GM12878 (cell line): ENCODE measurements around the gene LRRC14B. TPM values are rescaled to one million over a fixed set of nuclear protein-coding genes. Genes with fewer than 3 reads are reported as not detected.

Experiments
- ATAC-seq: fragments of 200-7000 bp; cut with Tn5 transposase; 3 replicates; pipeline ENCODE4 v1.9.1; 2020; ENCODE audit warnings: mild to moderate bottlenecking, moderate library complexity
- BruUV-seq: library from RNA; stranded (reverse); fragments of 400-500 nt; replicated peaks from 2 replicates; lab custom pipeline; 2021; lab: Mats Ljungman, UMichigan
- CTCF ChIA-PET: fragments of 300-600 bp; sonication (Branson Sonifier 250); formaldehyde crosslinking; extraction: SDS; loops from one replicate; lab custom pipeline; 2021; ENCODE audit warnings: inconsistent platforms; lab: Yijun Ruan, JAX
- POLR2A ChIA-PET: fragments of 350-600 bp; formaldehyde crosslinking; extraction: SDS; loops from one replicate; lab custom pipeline; 2021; ENCODE audit warnings: inconsistent platforms; lab: Charles Lee
- RAD21 ChIA-PET: fragments of 300-600 bp; sonication (Branson Sonifier 250); formaldehyde crosslinking; loops from one replicate; lab custom pipeline; 2023; ENCODE audit warnings: antibody characterized with exemption; ENCODE audit not compliant: unreplicated experiment; lab: Charles Lee
- SMC1A ChIA-PET: fragments of 300-600 bp; sonication (Branson Sonifier 250); formaldehyde crosslinking; loops from one replicate; lab custom pipeline; 2023; ENCODE audit not compliant: unreplicated experiment, uncharacterized antibody; lab: Charles Lee
- DNase-seq: peaks from one replicate; pipeline ENCODE4 v3.0.0-alpha.2; 2011; ENCODE audit warnings: low read depth, low spot score
- FAIRE-seq: peaks from 3 replicates; lab custom pipeline; 2011; peaks lifted over from hg19 to GRCh38; lab: Jason Lieb, UNC
- H2AFZ ChIP-seq: 2 replicates; pipeline ENCODE4 v1.6.0; 2011; ENCODE audit warnings: low read depth, low read length, control low read depth; ENCODE audit not compliant: control insufficient read depth
- H3K27ac ChIP-seq: 2 replicates; pipeline ENCODE4 v1.5.1; 2011; ENCODE audit warnings: control low read depth; ENCODE audit not compliant: control insufficient read depth, insufficient read depth
- H3K27me3 ChIP-seq, 2 experiments: replicated peaks in 1 of 2; 2 replicates each; pipeline versions ENCODE4 v1.6.0 to v1.6.1; 2011; ENCODE audit warnings: low read length in 1 of 2; ENCODE audit not compliant: control insufficient read depth in 2 of 2, insufficient read depth in 2 of 2
- H3K36me3 ChIP-seq, 2 experiments: 2 replicates each; pipeline ENCODE4 v1.5.1; 2011; ENCODE audit warnings: low read length in 1 of 2; ENCODE audit not compliant: control insufficient read depth in 2 of 2, insufficient read depth in 2 of 2
- H3K4me1 ChIP-seq: 2 replicates; pipeline ENCODE4 v1.6.1; 2011; ENCODE audit warnings: mild to moderate bottlenecking, low read length, moderate library complexity, mixed read lengths; ENCODE audit not compliant: control insufficient read depth, insufficient read depth
- H3K4me2 ChIP-seq: 2 replicates; pipeline ENCODE4 v1.6.0; 2011; ENCODE audit warnings: control low read depth; ENCODE audit not compliant: control insufficient read depth, insufficient read depth
- H3K4me3 ChIP-seq: fragments of 200-600 bp; sonication (generic); 2 replicates; pipeline ENCODE4 v1.5.1; 2016
- H3K79me2 ChIP-seq: 2 replicates; pipeline ENCODE4 v1.6.0; 2011; ENCODE audit warnings: low read length; ENCODE audit not compliant: control insufficient read depth, insufficient read depth
- H3K9ac ChIP-seq: 2 replicates; pipeline ENCODE4 v1.8.0; 2011; ENCODE audit warnings: low read length, control low read depth, mixed read lengths; ENCODE audit not compliant: control insufficient read depth, insufficient read depth
- H3K9me3 ChIP-seq: replicated peaks from 3 replicates; pipeline ENCODE4 v1.5.1; 2011; ENCODE audit warnings: mild to moderate bottlenecking, low read length; ENCODE audit not compliant: control insufficient read depth, insufficient read depth
- H4K20me1 ChIP-seq: 2 replicates; pipeline ENCODE4 v1.6.0; 2011; ENCODE audit not compliant: control insufficient read depth, insufficient read depth
- BCL3 ChIP-seq: IDR thresholded peaks from 2 replicates; pipeline ENCODE4 v1.6.1; 2011; ENCODE audit warnings: borderline replicate concordance, low read depth, mild to moderate bottlenecking, moderate library complexity, low read length; ENCODE audit not compliant: insufficient read depth, poor library complexity, severe bottlenecking
- MXI1 ChIP-seq: fragments of 150-350 bp; IDR thresholded peaks from 2 replicates; pipeline ENCODE4 v1.6.1; 2011; ENCODE audit warnings: low read depth, mild to moderate bottlenecking, inconsistent platforms, low read length, improper control_type of control experiment
- POLR2AphosphoS2 ChIP-seq: IDR thresholded peaks from 2 replicates; pipeline ENCODE4 v1.6.1; 2011; ENCODE audit warnings: low read depth, mild to moderate bottlenecking, low read length, improper control_type of control experiment, moderate library complexity
- RAD21 ChIP-seq: IDR thresholded peaks from 2 replicates; pipeline ENCODE4 v1.6.1; 2011; ENCODE audit warnings: mild to moderate bottlenecking, low read depth, low read length, moderate library complexity; ENCODE audit not compliant: insufficient read depth
- WGBS: methylation state at CpG from one replicate; pipeline ENCODE4 v1.1.6; 2016; ENCODE audit warnings: low lambda C conversion rate; ENCODE audit not compliant: insufficient replicate concordance, insufficient coverage; ENCODE audit errors: missing lambda C conversion rate; 5-methylcytosine and 5-hydroxymethylcytosine counted together
- in situ Hi-C: fragments of 300-500 bp; cut with MboI; formaldehyde crosslinking; loops from 9 replicates; pipeline ENCODE4 v1.14.3; 2018; ENCODE audit warnings: mixed read lengths
- intact Hi-C: fragments of 100-400 bp; cut with micrococcal nuclease; formaldehyde crosslinking; loops from one replicate; pipeline ENCODE4 v1.14.2; 2022; ENCODE audit not compliant: unreplicated experiment
- polyA plus RNA-seq, 11 experiments: library from polyadenylated mRNA; depleted of rRNA in 4 of 11; unstranded in 6 of 11; stranded (reverse) in 5 of 11; fragments of >200 nt; fragmentation: Nextera tagmentation in 4 of 11; fragmentation: Illumina TruSeq in 1 of 11; extraction: Ambion mirVana in 4 of 11; extraction: Trizol in 1 of 11; gene quantifications; 1 replicate in 1 of 11; 2 replicates in 10 of 11; pipeline versions ENCODE4 v1.2.1 to v1.2.3, GENCODE V29; 2011 to 2016; ENCODE audit warnings: inconsistent platforms in 2 of 11, missing spikeins in 2 of 11, low read depth in 1 of 11
- total RNA-seq, 4 experiments: library from RNA; depleted of rRNA in 3 of 4; stranded (reverse); fragments of >200 nt in 3 of 4; fragmentation: Illumina TruSeq in 1 of 4; extraction: Trizol in 1 of 4; gene quantifications; 2 replicates each; pipeline versions ENCODE4 v1.2.1 to v1.2.3, GENCODE V29; 2013 to 2021

LRRC14B gene
- total and polyA plus RNA-seq, 10 of the 15 experiments (the other 5 are each of a cell fraction or from before 2014, with no cell fraction given) = 0.06 to 0.31 (median 0.13) TPM; not detected in 5

DNA sequence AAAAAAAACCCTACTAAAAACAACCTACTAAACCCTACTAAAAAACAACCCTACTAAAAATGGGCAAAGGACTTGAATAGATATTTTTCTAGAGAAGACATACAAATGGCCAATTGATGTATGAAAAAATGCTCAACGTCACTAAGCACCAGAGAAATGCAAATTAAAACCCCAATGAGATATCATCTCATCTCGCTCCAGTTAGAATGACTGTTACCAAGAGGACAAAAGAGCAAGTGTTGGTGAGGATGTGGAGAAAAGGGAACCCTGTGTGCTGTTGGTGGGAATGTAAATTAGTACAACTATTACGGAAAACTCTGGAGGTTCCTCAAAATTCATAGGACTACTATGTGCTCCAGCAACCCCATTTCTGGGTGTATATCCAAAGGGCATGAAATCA is 37.6 kb downstream of the LRRC14B start:
- Histone ChIP-seq H3K4me2 (no peak overlapping the region), H2AFZ (no peak overlapping the region), H3K27ac (no peak overlapping the region), H3K79me2 (no peaks in the 10 kb centered on the region), H3K27me3 (no peaks in the 10 kb centered on the region), H3K9me3 (no peaks in the 10 kb centered on the region), H3K4me1 (no peaks in the 10 kb centered on the region), H3K36me3 (peaks cover 18 to 25% of the 10 kb centered on the region in 2 experiments), H3K4me3 (no peak overlapping the region), H4K20me1 (no peaks in the 10 kb centered on the region), H3K9ac (no peak overlapping the region)
- BruUV-seq = no TSS peak
- RAD21 ChIA-PET = no interaction called here
- POLR2A ChIA-PET = no interaction called here
- no peak for ATAC-seq
- CTCF ChIA-PET = no interaction called here
- intact Hi-C loops (no loop called here), in situ Hi-C loops (no loop called here)
- no peak for DNase-seq
- TF ChIP-seq MXI1 (no peak), RAD21 (no peak)
- no peak for FAIRE-seq
- SMC1A ChIA-PET = no interaction called here
- WGBS = 98% methylated on average over 3 of the region's 3 CpGs

DNA sequence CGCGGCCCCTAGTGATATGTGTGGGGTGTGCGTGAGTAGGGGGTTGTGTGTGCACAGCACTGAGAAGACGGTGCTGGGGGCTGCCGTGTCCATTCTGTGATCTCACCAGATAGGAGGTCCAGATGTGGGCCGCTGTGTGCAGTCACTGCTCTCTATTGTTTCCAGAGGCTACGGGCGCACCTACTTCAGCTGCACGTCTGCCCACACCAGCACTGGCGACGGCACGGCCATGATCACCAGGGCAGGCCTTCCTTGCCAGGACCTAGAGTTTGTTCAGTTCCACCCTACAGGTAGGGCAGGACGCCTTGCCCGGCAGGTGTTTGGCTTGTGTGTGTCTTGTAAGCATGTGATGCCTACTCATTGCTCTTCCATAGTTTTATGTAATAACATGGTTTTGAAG is 39.4 kb downstream of the LRRC14B start:
- ATAC-seq (no peak), DNase-seq (no peak), FAIRE-seq (no peak)
- Histone ChIP-seq H3K27me3 (no peaks in the 10 kb centered on the region), H3K4me3 (no peak overlapping the region), H4K20me1 (no peaks in the 10 kb centered on the region), H3K4me2 (no peak overlapping the region), H3K27ac (no peak overlapping the region), H3K79me2 (no peaks in the 10 kb centered on the region), H3K4me1 (no peaks in the 10 kb centered on the region), H3K36me3 (peaks cover 14 to 15% of the 10 kb centered on the region in 2 experiments), H3K9ac (no peak overlapping the region), H2AFZ (no peak overlapping the region), H3K9me3 (no peaks in the 10 kb centered on the region)
- no TSS peak for BruUV-seq
- intact Hi-C loops = no loop called here
- in situ Hi-C loops = no loop called here
- CTCF ChIA-PET = no interaction called here
- RAD21 ChIA-PET = no interaction called here
- POLR2A ChIA-PET = no interaction called here
- no peak for TF ChIP-seq BCL3
- TF ChIP-seq POLR2AphosphoS2 = no peak
- WGBS = 99% methylated on average over 14 of the region's 14 CpGs
- SMC1A ChIA-PET = no interaction called here
